Ishikawa (cell line): ENCODE results near the gene TNFRSF6B.

Experiments used
- CEBPB ChIP-seq: IDR thresholded peaks from 2 replicates; pipeline ENCODE4 v1.6.1; 2012
- CREB1 ChIP-seq: IDR thresholded peaks from 2 replicates; pipeline ENCODE4 v1.6.1; 2012; ENCODE audit warnings: low read depth
- EGR1 ChIP-seq: IDR thresholded peaks from 2 replicates; pipeline ENCODE4 v1.6.1; 2012
- EP300 ChIP-seq: IDR thresholded peaks from 2 replicates; pipeline ENCODE4 v1.6.1; 2012; ENCODE audit warnings: borderline replicate concordance
- FOXM1 ChIP-seq: IDR thresholded peaks from 2 replicates; pipeline ENCODE4 v1.6.1; 2012; ENCODE audit warnings: low read depth, borderline replicate concordance
- MAX ChIP-seq: IDR thresholded peaks from 2 replicates; pipeline ENCODE4 v1.6.1; 2012
- NFIC ChIP-seq: IDR thresholded peaks from 2 replicates; pipeline ENCODE4 v1.6.1; 2012
- RAD21 ChIP-seq: IDR thresholded peaks from 2 replicates; pipeline ENCODE4 v1.6.1; 2012; ENCODE audit warnings: low read depth
- REST ChIP-seq: IDR thresholded peaks from 2 replicates; pipeline ENCODE4 v1.6.1; 2012; ENCODE audit warnings: low read depth, mild to moderate bottlenecking
- TAF1 ChIP-seq: IDR thresholded peaks from 2 replicates; pipeline ENCODE4 v1.6.1; 2012; ENCODE audit warnings: low read depth, mild to moderate bottlenecking
- TCF12 ChIP-seq: IDR thresholded peaks from 2 replicates; pipeline ENCODE4 v1.6.1; 2012; ENCODE audit warnings: low read depth
- TEAD4 ChIP-seq: IDR thresholded peaks from 2 replicates; pipeline ENCODE4 v1.6.1; 2012
- USF1 ChIP-seq: IDR thresholded peaks from 2 replicates; pipeline ENCODE4 v1.6.1; 2012
- YY1 ChIP-seq: IDR thresholded peaks from 2 replicates; pipeline ENCODE4 v1.6.1; 2012; ENCODE audit warnings: low read depth
- ZBTB7A ChIP-seq: IDR thresholded peaks from 2 replicates; pipeline ENCODE4 v1.6.1; 2012; ENCODE audit warnings: low read depth

The TNFRSF6B gene

GRCh38 chr20:63701329-63702035 is 5.0 kb downstream of the TNFRSF6B start:
- TF ChIP-seq TEAD4 = no peak
- no peak for TF ChIP-seq ZBTB7A
- no peak for TF ChIP-seq RAD21

- no peak for TF ChIP-seq USF1
- no peak for TF ChIP-seq FOXM1
- no peak for TF ChIP-seq REST
- TF ChIP-seq TCF12 = no peak
- no peak for TF ChIP-seq CEBPB
- TF ChIP-seq EP300 = no peak
- no peak for TF ChIP-seq TAF1
- TF ChIP-seq EGR1 = no peak
- no peak for TF ChIP-seq CREB1
- TF ChIP-seq TEAD4 = no peak
- TF ChIP-seq MAX = no peak
- TF ChIP-seq RAD21 = no peak
- no peak for TF ChIP-seq YY1
- no peak for TF ChIP-seq NFIC
- no peak for TF ChIP-seq ZBTB7A
Observed at GRCh38 chr20:63702036-63702665, 5.7 kb downstream of the TNFRSF6B start.

GRCh38 chr20:63702751-63703470 is 6.5 kb downstream of the TNFRSF6B start:
- TF ChIP-seq CEBPB (no peak), REST (no peak), CREB1 (no peak), USF1 (no peak), EGR1 (no peak), TCF12 (no peak), MAX (no peak), RAD21 (no peak), YY1 (no peak), ZBTB7A (no peak), NFIC (no peak), FOXM1 (no peak), TEAD4 (no peak), EP300 (no peak), TAF1 (no peak)

- TF ChIP-seq FOXM1 (no peak), TCF12 (no peak)
Observed at GRCh38 chr20:63703471-63703975, 7.1 kb downstream of the TNFRSF6B start.

- no peak for TF ChIP-seq EGR1
- TF ChIP-seq NFIC = no peak
- TF ChIP-seq ZBTB7A = no peak
- TF ChIP-seq USF1 = no peak
- no peak for TF ChIP-seq FOXM1
Observed at GRCh38 chr20:63703976-63704748, 7.7 kb downstream of the TNFRSF6B start.
